Activated T-cell treated with anti-CD3 and anti-CD28 coated beads, Interleukin-2, amount 50 U/mL, for 48 hours (primary cell): Measurements from ENCODE around the gene ASPSCR1.

ENCODE experiments used
- DNase-seq, 2 experiments: peaks; one replicate each; pipeline ENCODE4 v3.0.0-alpha.2; 2020

Gene ASPSCR1

DNA sequence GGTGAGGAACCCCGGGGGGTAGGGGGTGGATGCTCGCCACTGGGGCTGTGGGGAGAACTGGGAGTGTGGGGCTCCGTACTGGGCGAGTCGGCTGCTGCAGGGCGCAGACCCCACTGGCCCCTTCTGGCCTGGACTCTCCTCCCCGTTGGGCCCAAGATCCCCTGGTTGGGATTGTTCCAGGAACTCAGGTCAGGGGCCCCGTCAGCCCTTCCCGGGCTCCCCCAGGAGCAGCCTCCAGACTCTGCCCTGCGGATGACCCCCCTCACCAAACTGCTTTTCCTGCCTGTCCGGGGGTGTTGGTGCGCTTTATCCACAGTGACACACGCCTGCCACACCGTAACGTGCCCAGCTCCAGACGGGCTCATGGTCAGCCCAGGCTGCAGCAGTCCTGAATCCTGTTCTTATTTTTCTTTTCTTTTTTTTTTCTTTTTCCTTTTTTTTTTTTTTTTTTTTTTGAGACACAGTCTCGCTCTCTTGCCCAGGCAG is 24.2 kb downstream of the ASPSCR1 start:
- no peak for DNase-seq

DNA sequence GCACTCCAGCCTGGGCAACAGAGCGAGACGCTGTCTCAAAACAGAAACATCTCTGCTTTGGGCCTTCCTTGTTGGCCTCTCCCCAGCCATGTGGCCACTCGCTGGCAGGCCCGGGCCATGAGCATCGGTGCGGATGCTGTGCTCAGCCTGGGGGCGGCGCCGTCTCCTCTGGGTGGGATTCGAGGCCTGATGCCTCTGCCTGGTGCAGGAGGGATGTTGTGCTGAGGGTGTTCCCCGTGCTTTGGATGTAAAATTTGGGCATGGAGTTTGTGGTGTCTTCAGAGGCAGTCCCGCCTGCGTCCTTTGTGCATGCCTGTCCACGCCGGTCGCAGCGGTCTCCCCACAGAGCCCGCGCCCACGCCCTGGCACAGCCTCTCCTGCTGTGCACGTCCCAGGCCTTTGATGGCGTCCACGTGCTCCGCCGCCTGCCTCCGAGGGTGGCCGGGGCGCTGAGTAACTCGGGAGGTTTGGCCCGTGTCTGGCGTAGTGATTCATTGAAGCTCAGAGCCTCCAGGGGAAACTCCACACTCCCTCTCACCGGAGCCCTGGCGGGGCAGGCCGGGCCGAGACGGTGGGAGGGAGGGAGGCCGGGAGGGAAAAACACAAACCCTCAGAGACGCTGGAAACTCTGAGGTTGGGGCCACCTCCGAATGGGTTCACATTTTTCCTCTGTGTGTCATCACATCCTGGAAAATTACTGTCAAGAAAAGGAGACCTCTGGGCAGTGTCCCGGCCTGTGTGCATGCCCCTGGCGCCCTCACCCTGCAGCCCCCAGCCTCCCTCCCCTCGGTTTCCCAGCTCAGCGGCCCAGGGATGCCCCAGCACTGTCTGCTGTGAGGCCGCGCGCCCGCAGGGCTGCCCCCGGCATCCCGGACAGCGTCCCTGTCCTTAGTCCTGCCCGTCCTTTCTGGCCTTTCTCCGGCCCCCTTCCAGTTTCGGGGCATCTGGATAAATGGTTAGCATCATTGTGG is 26.3 kb downstream of the ASPSCR1 start:
- DNase-seq = peak; percentile 51 to 62

DNA sequence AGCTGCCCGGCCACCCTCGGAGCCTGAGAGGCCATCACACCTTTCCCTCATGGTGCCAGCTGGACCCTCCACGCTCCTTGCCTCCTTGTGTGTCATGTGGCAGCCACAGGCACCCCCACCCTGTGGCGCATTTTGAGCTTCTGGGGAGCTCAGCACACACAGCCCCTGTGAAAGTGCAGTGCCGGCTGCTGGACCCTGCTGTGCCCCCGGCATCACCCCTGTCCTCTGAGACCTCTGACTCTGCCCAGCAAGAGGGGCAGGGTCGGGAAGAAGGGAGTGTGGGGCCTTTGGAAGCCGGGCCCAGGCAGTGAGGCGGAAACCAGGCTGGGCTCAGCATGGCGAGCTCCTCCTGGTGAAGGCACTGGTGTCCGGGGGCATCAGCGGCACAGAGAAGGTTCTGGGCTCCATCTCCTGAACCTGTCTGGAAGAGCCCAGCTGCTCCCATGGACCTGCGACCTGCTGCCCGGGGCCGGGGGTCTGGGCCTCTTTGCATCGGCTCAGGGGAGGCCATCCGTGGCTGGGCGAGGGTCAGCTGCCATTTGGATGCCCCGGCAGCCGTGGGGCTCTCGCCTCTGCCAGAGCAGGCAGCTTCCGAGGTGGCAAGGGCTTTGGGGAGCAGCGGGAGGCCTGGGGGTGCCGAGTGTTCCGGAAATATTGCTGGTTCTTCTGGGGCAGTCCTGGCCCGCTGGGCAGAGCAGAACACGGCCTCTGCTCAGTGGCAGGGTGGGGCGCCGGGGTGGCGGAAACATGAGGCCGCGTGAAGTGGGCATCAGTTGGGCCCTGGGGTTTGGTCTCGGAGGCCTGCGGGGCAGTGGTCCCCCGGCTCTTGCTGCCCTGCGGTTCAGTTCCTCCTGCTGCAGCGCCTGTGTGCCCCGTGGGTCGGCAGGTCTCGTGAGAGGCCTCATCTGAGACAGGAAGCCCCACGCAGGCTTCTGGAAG is 27.4 kb downstream of the ASPSCR1 start:
- DNase-seq = no peak

DNA sequence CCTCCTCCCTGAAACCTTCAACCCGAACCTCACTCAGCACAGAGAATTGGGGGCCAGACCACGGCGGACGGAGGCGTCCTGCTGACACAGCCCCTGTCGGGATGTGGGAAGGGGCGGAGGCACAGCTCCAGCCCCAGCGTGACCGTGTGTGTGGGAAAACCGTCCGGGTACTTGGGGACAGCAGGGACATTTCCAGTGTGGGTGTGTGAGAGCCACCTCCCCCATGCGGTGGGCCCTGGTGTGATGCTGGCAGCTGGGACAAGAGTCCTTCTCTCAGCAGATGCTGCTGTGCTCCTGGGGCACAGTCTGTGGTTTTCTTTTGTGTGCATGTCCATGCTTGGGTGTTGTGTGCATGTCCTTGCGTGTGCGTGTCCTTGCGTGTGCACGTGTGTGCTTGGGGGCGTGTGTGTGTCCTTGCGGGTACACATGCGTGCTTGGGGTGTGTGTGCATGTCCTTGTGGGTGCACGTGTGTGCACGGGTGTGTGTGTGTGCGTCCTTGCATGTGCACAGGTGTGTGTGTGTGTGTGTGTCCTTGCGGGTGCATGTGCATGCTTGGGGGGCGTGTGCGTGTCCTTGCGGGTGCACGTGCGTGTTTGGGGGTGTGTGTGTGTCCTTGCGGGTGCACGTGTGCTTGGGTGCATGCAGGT is 28.4 kb downstream of the ASPSCR1 start:
- no peak for DNase-seq

DNA sequence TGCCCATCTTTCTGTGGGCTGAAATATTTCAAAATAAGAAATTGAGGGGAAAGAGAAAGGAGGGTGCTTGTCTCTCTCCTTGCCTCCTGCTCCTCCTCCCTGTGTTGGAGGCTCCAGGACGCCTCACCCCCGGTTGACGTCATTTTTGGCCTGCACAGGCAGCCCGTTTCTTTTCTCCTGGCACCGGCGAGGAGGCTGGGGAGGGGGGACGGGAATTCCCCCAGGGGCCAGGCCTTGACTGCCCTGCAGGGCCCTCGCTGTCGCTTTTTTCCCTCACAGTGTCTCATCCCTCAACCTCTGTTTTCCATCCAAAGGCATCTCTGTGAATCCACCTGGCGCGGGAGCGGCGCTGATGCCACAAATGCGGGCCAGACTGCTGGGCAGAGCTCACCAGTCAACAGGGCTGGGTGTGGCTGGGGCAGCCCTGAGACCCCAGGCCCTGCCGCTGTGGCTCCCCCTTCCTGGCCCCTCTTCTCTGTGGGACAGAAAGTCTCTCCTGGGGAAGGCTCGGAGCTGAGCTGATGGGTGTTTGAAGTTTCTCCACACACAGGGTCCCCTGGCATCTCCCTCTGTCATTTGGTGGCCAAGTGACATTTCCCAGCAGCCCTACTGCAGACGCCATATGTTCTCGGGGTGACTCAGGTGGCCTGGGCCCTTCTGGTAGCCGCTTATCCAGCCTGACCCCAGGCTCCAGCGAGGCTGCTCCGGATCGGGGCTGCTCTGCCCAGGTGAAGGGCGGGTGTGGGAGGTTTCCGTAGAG is 29.2 kb downstream of the ASPSCR1 start:
- no peak for DNase-seq

DNA sequence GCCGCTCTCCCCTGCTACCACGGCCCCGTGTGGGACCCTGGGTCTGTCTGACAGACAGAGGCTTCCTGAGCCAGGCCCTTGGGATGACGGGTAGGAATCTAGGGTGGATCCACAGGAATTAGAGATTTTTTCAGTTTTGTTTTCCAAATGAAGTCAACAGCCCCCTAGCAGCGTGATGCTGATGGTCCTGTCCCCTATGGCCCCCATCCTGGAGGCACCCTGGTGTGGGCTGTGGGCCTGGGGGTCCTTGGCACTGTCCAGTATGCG is 29.7 kb downstream of the ASPSCR1 start:
- DNase-seq = no peak

DNA sequence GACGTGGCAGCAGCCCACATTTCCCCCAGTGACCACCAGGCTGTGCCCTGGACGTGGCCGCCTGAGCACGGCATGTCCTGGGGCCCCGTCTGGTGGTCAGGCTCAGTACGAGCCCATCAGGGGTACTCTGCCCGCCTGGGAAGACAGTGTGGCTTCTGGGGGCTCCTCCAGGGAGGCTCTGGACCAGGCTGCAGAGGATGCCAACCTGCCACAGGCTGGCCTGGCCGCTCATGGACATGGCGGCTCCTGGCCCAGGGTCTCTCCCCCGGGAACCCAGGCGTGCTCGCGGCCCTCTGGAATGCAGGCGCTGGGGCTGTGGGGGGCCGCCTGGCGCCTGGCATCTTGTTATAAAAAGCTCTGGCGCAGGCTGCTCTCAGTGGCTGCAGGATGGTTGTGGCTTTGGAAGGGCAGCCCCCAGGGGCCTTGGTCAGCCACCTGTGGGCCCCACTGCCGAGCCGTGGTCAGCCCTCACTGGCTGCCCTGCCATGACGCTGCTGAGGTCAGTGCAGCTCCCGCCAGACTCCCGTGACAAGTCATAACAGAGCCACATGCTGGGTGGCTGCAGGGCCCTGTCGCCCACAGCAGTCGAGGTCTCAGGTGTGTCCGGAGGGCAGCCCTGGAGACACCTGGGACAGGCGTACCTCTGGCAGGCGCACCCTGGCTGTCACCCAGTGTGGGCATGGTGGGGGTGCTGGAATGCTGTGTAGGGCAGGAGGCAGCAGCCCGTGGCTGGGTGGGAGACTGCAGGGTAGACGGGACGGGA is 30.2 kb downstream of the ASPSCR1 start:
- DNase-seq = no peak

DNA sequence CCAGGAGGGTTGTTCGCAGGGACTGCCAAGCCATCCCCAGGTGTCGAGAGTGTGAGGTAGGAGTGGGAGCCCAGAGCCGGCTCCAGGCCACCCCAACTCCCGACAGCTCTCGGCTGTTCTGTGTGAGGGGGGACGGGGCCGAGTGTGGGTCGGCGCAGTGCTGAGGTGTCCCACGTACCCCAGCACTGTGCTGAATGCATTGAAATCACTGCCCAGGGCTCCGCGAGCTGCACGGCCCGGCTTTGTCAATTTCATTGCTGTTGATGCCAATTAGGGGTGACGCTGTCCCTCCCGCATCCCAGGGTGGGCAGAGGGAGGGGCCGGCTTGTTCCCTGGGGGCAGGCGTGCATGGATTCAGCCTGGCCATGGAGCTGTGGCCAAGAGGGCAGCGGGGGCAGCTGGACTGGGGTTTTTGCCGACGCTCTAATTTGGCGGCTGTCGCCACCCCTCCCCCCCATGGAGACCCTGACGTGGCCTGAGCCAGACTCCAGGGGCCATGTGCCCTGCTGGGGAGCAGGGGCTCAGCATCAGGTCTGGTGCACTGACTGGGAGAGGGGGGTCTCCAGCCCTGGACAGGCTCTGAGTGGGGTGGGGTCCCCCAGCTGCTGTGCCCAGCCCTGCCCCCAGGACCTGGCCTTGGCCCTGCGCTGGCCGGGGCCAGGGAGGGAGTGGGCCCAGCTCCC is 31.0 kb downstream of the ASPSCR1 start:
- no peak for DNase-seq

DNA sequence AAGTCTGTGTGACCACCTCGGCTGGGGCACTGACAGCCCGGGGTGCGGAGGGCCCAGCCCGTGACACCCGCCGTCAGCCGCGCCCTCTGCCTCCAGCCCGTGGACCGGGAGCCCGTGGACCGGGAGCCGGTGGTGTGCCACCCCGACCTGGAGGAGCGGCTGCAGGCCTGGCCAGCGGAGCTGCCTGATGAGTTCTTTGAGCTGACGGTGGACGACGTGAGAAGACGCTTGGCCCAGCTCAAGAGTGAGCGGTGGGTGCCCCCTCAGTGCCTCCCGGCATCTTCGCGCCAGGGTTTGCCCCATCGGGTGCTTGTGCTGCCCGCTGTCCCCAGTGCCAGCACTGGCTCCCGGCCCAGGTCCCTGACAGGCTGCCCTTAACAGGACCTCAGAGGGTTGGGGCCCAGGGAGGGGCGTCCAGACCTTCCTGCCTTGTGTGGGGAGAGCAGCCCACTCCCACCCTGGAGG is 31.5 kb downstream of the ASPSCR1 start:
- no peak for DNase-seq

DNA sequence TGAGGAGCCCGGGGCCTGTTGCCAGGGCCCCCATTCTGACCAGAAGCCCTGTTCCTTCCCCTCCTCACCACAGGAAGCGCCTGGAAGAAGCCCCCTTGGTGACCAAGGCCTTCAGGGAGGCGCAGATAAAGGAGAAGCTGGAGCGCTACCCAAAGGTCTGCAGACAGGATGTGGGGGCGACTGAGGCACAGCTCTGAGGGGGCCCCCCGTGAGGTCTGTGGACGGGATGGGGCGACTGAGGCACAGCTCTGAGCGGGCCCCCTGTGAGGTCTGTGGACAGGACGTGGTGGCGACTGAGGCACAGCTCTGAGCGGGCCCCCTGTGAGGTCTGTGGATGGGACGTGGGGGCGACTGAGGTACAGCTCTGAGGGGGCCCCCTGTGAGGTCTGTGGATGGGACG is 32.0 kb downstream of the ASPSCR1 start:
- no peak for DNase-seq

DNA sequence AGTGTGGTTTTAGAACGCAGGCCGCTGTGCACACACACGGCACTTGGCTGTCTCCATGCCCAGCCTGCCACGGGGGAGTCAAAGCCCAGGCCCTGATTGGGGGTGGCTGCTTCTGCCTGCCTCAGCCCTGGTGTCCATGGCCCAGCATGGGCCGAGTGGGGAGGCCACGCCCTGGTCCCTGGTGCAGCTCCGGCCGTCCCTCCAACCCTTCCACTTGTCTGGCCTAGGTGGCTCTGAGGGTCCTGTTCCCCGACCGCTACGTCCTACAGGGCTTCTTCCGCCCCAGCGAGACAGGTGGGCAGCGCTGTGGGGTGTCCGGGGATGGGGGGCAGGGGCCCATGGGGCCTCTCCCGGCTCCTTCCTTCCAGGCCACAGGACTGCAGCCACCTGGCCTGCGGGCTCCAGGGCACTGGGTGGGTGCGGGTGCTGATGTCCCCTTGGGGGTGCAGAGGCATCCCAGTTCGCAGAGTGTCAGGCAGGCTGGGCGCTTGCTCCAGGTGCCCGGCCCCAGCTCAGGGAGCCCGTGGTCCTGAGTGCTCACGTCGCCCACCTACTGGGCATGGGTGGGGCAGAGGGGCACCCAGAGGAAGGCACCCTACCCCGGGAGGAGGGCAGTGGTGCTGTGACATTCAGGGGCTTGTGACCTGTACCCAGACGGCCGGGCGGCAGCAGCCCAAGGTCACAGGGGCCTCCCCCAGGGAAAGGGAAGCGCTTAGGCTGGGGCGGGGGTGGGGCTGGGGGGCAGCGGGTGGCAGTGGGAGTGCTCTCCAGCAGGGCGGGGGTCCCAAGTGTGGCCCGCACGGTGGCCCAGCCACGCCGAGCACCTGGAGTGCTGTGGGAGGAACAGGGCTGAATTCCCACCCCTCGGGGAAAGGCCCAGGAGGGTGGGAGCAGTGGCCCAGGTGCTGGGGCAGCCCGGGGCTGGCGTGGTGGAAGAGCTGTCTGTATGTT is 33.4 kb downstream of the ASPSCR1 start:
- DNase-seq = no peak

DNA sequence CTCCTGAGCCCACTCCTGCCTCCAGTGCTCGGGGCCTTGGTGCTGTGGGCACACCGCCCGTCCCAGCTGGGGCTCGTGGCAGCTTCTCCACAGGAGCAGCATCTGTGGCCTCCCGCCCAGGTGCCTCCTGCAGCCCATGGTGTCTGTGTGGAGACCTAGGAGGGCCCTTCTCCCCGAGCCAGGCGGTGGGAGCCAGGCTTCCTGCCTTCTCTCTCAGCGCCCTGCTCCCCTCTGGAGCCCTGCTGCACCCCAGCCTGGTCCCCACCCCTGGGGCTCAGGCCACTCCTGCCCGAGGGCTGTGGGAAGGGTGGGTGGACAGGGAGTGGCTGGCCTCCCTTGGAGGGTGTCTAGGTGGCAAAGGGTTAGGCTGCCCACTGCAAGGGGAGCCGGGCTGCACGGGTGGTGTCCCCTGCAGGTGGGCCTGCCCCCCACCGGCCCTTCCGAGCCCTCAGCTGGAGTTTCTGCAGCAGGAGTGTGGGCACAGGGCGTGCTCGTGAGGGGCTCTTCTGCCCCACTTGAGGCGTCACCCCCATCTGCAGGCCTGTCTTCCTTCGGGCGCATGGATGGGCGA is 34.3 kb downstream of the ASPSCR1 start:
- no peak for DNase-seq

DNA sequence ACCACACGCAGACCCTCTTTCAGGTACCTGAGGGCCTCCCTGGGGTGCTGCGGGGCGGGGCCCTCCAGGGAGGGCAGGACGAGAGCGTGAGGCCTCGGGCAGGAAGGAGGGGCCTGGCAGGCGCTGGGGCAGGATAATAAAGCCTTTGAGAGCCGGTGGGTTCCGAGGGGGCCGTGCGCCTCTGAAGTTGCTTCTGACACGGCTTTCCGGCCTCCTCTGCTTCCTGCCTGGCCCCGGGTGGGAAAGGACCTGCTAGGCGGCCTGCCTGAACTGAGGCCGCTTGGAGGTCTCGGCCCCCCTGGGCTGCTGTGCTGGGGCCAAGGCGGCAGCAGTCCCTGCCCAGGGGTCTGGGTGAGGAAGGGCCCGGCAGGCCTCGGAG is 34.8 kb downstream of the ASPSCR1 start:
- DNase-seq = no peak

DNA sequence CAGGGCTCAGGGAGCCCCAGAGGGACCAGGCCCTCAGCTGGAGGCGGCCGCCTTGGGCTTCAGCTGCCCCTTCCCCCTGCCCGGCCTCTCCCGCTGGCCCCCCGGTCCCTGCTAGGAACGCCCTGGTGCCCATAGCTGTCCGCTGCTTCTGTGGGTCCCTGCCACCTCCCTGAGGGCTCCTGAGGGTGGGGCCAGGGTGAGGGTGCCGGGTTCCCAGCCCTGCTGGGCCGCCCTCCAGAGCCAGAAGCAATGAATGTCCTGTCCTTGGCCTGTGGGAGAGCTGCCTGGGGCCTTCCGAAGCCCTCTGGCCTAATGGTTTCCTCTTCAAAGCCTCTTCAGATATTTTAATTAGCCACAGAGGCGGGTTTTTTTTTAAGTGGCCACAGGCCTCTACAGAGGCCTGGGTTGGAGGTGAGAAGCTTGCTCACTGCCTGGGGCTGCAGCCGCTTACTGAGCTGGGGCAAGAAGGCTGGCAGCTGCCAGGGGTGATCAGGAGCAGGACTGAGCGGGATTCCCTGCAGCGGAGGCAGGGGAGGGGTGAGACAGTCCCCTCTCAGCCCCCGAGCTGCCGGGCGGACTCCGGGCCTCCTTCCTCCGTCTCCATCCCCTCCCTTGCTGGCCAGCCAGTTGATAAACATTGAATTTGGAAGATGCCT is 35.3 kb downstream of the ASPSCR1 start:
- DNase-seq = no peak

DNA sequence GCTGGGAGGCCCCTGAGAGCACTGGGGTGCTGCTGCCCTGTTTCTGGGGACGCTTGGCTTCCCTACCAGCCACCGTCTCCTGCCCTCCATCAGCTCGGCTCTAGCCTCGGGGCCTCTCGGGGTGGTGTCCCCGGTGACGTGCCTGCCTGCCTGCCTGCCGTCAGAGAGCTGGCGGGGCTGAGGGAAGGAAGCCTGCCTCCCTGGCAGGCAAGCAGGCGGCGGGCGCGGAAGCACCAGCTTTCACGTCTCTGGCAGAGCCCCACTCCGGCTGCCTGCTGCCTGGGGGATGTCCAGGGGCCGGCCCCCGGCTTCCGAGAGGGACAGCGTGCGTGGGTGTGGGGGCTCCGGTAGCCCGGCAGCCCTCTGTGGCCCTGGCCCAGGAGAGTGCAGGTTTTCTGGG is 35.9 kb downstream of the ASPSCR1 start:
- no peak for DNase-seq

DNA sequence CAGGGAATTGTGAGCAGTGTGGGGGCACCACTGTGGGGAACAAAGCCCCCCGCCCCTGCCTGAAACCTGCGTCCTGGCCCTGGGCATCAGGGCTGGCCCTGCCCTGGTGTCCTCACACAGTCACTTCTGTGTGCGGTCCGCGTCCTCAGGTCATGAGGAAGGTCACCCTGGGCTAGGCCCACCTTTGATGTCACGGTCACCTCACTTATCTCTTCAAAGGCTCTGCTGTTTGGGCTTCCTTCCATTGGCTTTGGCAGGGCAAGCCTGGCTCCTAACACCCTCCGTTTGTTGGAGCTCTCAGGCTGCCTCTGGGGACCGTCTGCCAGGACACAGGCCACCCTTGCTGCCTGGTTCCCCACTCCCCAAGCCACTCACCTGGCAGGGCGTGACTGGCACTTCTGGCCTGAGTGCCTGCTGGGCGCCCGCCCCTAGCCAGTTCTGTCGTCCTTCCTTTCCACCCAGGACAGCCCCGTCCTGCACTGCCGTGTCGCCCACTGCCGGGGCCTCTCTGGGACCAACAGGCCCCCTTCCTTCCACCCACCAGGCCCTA is 36.4 kb downstream of the ASPSCR1 start:
- DNase-seq = no peak

DNA sequence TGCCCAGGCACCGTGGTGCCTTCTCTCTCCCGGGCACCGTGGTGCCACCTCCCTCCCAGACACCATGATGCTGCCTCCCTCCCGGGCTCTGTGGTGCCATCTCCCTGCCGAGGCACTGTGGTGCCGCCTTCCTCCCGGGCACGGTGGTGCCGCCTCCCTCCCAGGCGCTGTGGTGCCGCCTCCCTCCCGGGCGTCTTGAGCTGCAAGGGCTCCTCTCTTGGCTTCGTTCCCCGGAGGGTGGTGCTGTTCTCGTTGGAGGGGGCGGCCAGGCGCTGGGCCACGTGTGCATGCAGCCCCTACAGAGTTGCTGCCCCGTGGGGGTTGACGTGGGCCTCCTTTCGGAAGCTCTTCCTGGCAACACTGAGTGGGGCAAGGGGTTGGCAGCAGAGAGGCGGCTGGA is 37.0 kb downstream of the ASPSCR1 start:
- no peak for DNase-seq

DNA sequence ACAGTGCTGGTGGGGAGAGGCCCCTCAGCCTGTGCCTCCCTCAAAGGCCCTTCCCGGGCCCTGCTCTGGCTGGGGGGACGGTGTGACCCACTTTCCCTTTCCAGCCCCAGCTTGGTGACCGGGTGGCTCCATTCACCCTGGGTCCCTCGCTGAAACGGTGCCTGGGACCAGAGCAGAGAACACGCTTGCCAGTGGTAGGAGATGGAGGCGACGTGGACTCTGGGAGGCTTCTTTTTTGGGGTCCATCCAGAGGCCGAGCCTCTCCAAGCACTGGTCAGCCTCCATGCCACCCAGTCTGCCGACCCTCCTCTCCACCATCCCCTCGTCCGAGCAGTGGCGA is 37.5 kb downstream of the ASPSCR1 start:
- no peak for DNase-seq
